GM19324 (cell line): ENCODE data around the gene RNF11.

Source experiments
- ATAC-seq: cut with Tn5 transposase; IDR thresholded peaks from one replicate; pipeline ENCODE4 v1.9.1; 2021; ENCODE audit warnings: mild to moderate bottlenecking, moderate library complexity; ENCODE audit not compliant: unreplicated experiment, low FRiP score

RNF11 gene

DNA sequence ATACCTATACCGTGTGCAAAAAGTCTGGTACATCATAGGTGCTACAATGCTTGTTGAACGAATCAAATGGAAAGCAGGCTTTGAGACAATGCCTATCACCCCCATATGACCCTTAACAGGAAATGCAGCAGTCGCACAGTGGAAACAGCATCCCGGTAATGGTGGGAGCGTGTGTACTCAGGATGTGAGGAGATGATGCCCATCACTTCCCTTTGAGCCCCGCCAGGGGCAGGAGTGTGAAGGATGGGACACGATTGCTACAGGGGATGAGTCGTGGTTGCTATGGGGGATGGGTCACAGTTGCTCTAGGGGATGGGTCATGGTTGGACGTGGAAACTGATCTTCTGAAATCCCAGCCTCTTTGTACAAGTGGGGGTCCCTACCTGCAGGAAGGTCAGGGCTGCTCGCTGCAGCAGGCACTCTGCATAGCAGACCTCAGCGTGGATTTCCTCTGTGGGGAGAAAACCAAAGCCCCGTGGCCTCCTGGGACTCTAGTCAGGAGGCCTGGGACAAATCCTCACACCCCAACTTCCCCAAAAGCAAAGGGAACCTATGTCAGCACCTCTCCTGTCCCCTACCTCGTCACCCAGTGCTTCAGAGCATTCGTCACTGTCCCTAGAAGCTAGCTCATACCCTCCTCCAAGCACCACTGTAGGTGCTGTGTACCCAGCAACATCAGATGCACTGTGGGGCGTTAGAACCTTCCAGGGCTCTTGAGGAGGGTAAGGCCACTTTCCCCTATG, 75.0 kb downstream of the RNF11 start:
- ATAC-seq = no peak

DNA sequence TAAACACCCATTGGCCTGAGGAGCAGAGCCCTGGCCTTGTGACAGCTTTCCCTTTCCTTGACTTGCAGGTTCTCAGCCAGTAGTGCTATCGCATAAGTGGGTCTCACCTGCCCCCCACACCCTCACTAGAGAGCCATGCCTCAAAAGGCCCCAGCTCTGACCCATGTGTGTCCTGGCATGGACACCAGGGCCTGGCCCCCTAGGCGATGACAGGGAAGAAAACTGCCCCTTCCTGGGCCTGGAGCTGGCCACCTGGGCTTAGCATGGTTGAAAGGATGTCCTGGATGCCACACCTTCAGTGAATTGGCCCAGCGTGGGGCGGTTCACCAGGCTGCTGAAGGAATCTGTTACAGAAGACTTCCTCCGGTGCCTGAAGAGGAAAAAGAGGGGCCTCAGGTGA, 75.8 kb downstream of the RNF11 start:
- ATAC-seq = no peak

DNA sequence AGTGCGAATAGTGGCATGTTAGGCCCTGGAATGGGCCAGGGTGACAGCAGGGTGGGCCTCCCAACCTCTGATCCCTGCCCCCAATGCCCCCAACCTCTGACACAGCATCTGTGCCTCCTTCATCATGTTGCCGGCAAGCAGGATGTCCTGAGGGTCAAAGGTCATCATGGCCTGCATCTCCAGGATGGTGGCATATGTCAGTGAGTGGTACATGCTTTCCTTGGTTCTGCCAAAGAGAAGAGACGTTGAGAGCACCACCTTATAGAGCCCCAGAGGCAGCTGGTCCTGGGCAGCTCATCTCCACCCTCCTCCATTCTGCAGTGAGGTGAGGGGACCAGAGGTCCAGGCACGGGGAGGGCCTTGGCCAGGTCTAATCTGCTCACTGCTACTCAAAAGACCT, 76.6 kb downstream of the RNF11 start:
- no peak for ATAC-seq

DNA sequence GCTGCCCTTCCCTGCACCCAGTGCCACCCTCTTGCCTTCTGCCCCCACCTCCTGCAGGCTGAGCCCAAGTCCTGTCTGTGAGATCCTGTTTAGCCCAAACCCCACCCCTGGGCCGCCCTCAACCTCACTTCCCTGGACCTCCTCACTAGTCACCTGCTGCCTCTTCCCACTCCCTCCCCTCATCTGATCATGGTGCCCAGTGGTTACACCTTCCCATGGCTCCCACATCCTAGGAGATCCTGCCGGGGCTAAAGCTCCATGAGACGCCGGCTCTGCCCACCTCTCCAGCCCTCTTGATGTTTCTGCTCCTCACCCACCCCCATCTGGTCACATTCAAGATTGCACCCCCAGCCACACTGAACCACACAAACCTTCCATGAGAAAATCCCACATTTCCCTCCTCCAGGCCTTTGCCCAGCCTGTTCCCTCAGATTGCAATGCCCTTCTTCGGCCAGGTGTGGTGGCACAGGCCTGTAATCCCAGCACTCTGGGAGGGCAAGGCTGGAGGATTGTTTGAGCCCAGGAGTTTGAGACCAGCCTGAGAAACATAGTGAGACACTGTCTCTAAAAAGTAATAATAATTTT, 77.3 kb downstream of the RNF11 start:
- ATAC-seq = no peak

DNA sequence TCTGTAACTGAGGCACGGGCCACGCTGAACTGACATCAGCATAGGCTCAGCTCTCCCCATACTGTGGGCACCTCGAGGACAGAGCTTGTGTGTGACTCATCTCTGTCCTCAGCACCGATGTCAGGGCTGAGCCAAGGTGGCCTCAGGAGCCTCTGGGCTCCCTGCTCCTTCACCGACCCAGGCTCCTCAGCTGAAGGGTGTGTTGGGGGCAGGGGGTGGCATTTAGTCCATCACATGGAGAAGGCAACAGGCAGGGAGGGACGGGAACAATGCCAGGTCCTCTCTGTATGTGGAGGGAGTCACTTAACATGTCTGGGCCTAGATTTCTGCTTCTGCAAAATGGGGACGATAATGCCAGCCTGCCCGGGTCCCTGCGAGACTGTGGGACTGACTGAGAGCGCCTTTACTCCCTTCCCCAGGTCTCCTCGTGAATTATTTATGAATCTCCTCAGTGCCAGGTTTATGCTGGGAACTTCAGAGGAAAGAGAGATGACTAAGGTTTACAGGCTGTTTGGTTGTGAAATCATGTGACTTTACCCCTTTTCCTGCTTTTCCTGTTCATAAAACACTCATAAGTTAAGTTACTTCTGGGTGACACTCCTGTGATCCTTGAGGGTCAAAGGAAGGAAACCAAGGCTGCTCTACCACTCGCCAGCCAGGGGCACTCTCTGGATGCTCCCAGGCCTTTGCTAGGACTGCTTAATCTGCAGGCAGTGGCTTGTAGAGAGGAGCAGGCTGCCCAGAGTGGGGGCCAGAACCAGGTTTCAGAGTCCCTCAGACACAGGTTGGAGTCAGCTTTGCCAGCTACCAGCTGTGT, 78.1 kb downstream of the RNF11 start:
- no peak for ATAC-seq

DNA sequence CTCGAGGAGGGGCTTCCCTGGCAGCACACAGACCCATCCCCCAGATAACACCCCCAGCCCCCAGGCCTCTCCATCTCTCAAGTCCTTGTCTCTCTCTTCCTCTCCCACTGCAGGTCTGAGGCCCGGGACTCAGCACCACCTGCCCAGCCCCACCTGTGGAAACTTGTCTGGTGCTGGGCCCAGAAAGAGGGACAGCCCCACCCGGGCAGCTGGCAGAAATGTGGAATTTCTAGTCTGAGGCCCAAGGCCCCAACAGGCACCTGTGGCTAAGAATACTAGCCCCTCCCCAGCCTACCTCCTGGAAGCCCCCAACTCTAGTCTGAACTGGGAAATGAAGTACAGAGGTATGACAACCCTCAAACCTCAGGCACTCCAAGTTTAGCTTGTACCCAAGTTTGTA, 78.9 kb downstream of the RNF11 start:
- no peak for ATAC-seq

DNA sequence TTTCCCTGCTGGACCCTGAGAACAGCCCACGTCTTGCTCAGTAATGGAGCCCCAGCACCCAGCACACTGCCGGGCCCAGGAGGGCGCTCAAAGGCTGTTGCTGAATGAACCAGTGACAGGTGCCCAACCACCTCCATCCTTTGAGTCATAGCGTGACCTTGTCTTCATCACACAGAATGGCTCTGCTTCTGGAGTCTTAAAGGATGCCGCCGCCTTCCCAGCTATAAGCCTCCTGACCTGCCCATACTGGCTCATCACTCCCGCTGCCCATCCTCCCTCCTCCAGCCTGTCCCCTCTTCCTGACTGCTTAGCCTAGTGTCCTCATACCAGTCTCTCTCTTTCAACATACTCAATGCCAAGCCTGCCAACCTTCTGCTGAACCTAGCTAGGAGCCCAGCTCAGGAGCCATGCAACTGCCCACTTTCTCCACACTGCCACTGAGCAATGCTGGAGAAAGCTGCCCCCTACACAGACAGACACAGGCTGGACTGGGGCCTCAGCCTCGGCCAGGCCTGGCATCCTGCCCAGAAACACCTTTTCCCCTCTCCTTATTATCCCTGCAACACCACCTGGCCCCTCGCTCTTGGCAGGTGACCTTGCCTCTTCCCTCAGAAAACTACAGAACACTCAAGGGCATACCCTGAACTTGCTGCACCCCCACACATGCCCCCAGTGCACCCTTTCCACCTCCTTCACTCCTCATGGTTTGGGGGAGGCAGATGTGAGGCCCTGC, 80.2 kb downstream of the RNF11 start:
- no peak for ATAC-seq

DNA sequence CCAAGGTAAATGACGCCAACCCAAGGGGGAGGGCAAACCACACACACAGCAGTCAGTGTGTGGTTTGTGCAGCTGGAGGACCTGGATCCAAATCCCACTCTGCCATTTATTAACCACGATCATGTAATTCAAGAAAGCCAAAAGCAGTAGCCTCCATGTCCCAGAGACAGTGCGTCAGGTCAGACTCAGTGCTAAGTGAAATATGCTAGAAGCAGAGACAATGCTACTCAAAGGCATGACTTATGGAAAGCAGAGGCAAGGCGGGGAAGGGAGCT, 80.7 kb downstream of the RNF11 start:
- no peak for ATAC-seq

DNA sequence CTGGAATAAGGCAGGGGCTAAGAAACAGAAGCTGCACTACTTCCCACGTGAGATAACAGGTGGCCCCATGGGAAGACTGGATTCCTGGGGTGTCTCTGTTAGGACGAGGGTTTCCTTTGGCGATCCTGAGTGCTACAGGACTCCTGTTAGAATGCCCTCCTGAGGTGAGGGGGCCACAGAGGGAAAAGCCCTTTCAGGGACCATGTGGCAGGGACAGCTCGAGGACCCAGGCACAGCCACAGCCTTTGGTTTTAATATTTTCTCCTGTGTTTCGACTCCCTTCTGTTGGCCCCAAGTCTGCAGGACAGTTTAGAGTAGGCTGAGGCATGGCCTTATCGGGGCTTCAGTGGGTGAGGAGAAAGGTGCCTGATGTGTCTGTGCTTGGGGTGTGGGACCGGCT, 81.7 kb downstream of the RNF11 start:
- ATAC-seq = no peak

DNA sequence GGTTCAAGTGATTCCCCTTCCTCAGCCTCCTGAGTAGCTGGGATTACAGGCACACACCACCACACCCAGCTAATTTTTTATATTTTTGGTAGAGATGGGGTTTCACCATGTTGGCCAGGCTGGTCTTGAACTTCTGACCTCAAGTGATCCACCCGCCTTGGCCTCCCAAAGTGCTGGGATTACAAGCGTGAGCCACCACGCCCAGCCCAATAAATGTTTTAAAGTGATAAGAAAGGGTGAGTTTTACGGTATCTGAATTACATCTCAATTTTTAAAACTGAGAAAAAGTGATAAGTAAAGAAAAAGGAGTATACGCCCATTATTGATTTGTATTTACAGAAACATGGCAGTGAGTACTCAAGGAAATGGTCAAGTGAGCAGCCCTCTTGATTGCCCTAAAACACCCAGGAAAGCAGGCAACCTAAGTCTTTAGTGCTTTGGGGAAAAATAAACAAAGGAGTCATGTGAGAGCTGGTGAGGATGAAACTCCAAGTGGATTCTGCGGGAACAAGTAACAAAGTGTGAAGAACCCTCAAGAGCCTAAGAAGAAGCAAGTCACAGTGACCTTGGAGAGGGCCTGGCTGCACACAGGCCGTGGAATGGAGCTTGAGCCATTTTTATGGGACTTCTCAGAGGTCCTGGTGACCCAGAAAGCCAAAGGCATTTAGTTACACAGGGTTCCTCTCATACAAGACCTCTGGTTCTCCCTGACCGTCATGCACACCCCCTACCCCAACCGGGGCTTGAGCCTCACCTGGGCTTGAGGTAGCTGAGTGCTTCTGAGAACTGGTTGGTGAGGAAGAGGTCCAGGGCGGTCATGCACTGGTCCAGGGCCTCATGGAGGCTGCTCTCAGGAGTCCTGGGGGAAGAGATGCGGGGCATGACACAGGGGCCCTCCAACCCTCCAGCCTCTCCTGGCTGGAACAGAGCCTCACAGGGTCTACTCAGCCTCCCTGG, 85.2 kb downstream of the RNF11 start:
- ATAC-seq = no peak

DNA sequence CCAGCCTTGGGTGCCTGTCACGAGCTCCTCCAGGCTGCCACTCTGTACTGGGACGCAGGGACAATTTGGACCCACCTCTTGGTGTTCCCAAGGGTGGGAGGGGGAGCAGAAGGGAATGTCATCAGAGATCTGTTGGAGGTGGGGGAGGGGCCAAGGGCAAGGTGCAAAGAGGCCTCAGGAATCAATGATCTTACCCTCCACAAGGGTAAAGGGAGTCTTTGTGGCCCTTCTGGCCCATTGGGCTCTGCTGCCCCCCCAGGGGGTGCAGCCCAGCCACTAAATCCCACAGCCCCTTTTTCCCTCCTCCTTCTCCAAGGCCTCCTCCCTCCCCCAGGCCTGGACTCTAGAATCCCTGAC, 85.8 kb downstream of the RNF11 start:
- no peak for ATAC-seq

DNA sequence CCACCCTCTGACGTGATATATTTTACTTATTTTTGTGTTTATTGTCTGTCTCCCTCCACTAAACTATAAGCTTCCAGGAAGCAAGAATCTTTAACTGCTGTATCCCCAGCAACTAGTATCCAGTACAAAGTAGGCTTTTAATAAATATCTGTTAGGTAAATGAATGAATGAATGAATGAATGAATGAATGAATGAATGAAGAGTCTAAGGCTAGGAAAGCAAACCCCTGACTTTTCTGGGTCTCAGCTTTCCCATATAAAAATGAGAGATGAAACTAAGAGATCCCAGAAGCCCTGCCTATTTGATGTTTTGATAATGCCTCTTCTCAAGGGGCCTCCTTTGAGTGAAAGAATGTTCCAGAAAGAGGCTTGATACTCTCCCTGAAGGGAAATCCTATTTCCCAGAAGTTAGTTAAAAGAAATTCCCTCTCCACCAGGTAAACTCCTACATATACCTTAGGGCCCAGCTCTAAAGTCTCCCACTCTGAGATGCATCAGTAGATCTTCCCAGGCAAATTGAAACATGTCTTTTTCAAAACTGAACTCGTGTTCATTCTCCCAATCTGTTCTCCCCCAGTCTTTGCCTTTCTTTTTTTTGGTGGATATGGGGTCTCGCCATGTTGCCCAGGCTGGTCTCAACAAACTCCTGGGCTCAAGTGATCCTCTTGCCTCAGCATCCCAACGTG, 86.5 kb downstream of the RNF11 start:
- ATAC-seq = no peak
